Brain microvascular endothelial cell (primary cell): ENCODE results near the gene NHSL2.

Experiments used
- DNase-seq: peaks from one replicate; pipeline ENCODE4 v3.0.0-alpha.2; 2020
- H3K27ac ChIP-seq: fragments of 250-450 bp; sonication (Bioruptor Pico); 2 replicates; pipeline ENCODE4 v1.5.1; 2020; ENCODE audit warnings: mild to moderate bottlenecking, moderate library complexity
- H3K27me3 ChIP-seq: fragments of 250-450 bp; sonication (Bioruptor Pico); replicated peaks from 2 replicates; pipeline ENCODE4 v1.5.1; 2020; ENCODE audit warnings: mild to moderate bottlenecking
- H3K36me3 ChIP-seq: fragments of 250-450 bp; sonication (Bioruptor Pico); replicated peaks from 2 replicates; pipeline ENCODE4 v1.5.1; 2020; ENCODE audit warnings: mild to moderate bottlenecking
- H3K4me3 ChIP-seq: 2 replicates; pipeline ENCODE4 v1.5.1; 2011; ENCODE audit warnings: low read depth, mild to moderate bottlenecking, control low read depth, low read length, moderate library complexity
- CTCF ChIP-seq: IDR thresholded peaks from 2 replicates; pipeline ENCODE4 v1.5.1; 2011; ENCODE audit warnings: low read depth, mild to moderate bottlenecking, moderate library complexity, low read length, control low read depth, inconsistent platforms; ENCODE audit errors: missing control alignments
- in situ Hi-C: cut with HindIII; loops from 2 replicates; pipeline ENCODE4 v1.10.0; 2017; ENCODE audit warnings: low sequenced_read_pairs, low pct_ligation_motif_present

The NHSL2 gene

GRCh38 chrX:72127332-72127731, 216.7 kb downstream of the NHSL2 start:
- H3K27ac ChIP-seq = no peak overlapping the region
- DNase-seq = no peak
- H3K27me3 ChIP-seq = peaks cover 3% of the 10 kb centered on the region
- no peak overlapping the region for H3K4me3 ChIP-seq
- TF ChIP-seq CTCF = no peak
- in situ Hi-C loops = loop anchor here (10.0 kb wide), 1 partner anchor 113 kb away; no protein-coding TSS in a partner anchor
- H3K36me3 ChIP-seq = no peaks in the 10 kb centered on the region

GRCh38 chrX:72128183-72128834, 217.7 kb downstream of the NHSL2 start:
- in situ Hi-C loops = loop anchor here (10.0 kb wide), 1 partner anchor 114 kb away; no protein-coding TSS in a partner anchor
- H3K36me3 ChIP-seq = no peaks in the 10 kb centered on the region

GRCh38 chrX:72128881-72129280, 218.2 kb downstream of the NHSL2 start:
- no peak for DNase-seq
- TF ChIP-seq CTCF = peak; percentile 65
- Histone ChIP-seq H3K4me3 (no peak overlapping the region), H3K27ac (no peak overlapping the region), H3K36me3 (no peaks in the 10 kb centered on the region), H3K27me3 (peaks cover 3% of the 10 kb centered on the region)
- in situ Hi-C loops = loop anchor here (10.0 kb wide), 1 partner anchor 114 kb away; no protein-coding TSS in a partner anchor

More at GRCh38 chrX:72128183-72128834, 217.7 kb downstream of the NHSL2 start:
- no peak overlapping the region for H3K27ac ChIP-seq
- H3K27me3 ChIP-seq = peaks cover 3% of the 10 kb centered on the region
- TF ChIP-seq CTCF = no peak
- DNase-seq = no peak
- H3K4me3 ChIP-seq = no peak overlapping the region

- Histone ChIP-seq H3K36me3 (no peaks in the 10 kb centered on the region), H3K27ac (no peak overlapping the region), H3K4me3 (no peak overlapping the region), H3K27me3 (no peaks in the 10 kb centered on the region)
- in situ Hi-C loops = loop anchor here (10.0 kb wide), 1 partner anchor 115 kb away; no protein-coding TSS in a partner anchor
- no peak for TF ChIP-seq CTCF
- DNase-seq = no peak
Measured at GRCh38 chrX:72129661-72130060, 219.0 kb downstream of the NHSL2 start.

- no peaks in the 10 kb centered on the region for H3K27me3 ChIP-seq
- in situ Hi-C loops = no loop called here
- no peak for DNase-seq
- TF ChIP-seq CTCF = no peak
- H3K4me3 ChIP-seq = no peak overlapping the region
- no peaks in the 10 kb centered on the region for H3K36me3 ChIP-seq
- H3K27ac ChIP-seq = no peak overlapping the region
Measured at GRCh38 chrX:72130156-72130761, 219.6 kb downstream of the NHSL2 start.

GRCh38 chrX:72130762-72131250, 220.2 kb downstream of the NHSL2 start:
- no peaks in the 10 kb centered on the region for H3K27me3 ChIP-seq
- TF ChIP-seq CTCF = no peak
- no peaks in the 10 kb centered on the region for H3K36me3 ChIP-seq
- no peak for DNase-seq
- in situ Hi-C loops = no loop called here
- H3K27ac ChIP-seq = no peak overlapping the region
- peak overlapping the region; percentile 55 for H3K4me3 ChIP-seq
